GM18517 (cell line): ENCODE data around the gene LCN9.

ENCODE experiments used
- ATAC-seq: cut with Tn5 transposase; IDR thresholded peaks from one replicate; pipeline ENCODE4 v1.9.1; 2021; ENCODE audit warnings: mild to moderate bottlenecking, moderate library complexity; ENCODE audit not compliant: unreplicated experiment

The LCN9 gene

DNA sequence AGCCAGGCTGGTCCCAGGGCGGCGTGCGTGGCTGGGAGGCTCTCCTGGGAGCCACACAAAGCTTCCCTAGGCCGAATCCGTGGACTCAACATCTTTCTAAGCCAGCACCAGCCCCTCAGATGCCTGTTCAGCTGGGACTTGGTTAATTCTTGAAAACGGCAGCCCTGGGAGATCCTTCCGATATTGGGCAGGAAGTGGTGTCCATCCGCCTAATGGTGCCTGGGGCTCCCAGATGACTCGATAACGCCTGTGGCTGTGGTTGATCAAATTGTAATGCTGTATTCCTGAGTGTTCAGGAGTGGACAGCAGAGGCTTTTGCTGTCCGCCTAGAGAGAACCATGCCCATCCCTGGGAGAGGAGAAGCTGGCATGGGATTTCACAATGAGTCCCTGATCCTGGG, 52.9 kb downstream of the LCN9 start:
- ATAC-seq = no peak
